HCT116 (cell line): ENCODE measurements around the gene IRX6. TPM values are rescaled to one million over a fixed set of nuclear protein-coding genes. Genes with fewer than 3 reads are reported as not detected.

ENCODE experiments used
- ATAC-seq: fragments of 200-7000 bp; cut with Tn5 transposase; 2 replicates; pipeline ENCODE4 v1.9.1; 2020; ENCODE audit warnings: mild to moderate bottlenecking, moderate library complexity
- BruUV-seq: library from RNA; stranded (reverse); fragments of 400-500 nt; replicated peaks from 2 replicates; lab custom pipeline; 2021; lab: Mats Ljungman, UMichigan
- CTCF ChIA-PET: fragments of 300-600 bp; sonication (Branson Sonifier 250); formaldehyde crosslinking; loops from one replicate; lab custom pipeline; 2021; ENCODE audit warnings: antibody characterized with exemption; lab: Charles Lee
- POLR2A ChIA-PET: fragments of 300-600, 350-600 bp; sonication (Branson Sonifier 250); formaldehyde crosslinking; loops from one replicate; lab custom pipeline; 2021; ENCODE audit warnings: antibody characterized with exemption; lab: Charles Lee
- RAD21 ChIA-PET, 2 experiments: fragments of 300-600 bp; sonication (Branson Sonifier 250); formaldehyde crosslinking; loops; one replicate each; lab custom pipeline; 2023; ENCODE audit warnings: low total read pairs in 2 of 2; ENCODE audit not compliant: uncharacterized antibody in 2 of 2, unreplicated experiment in 2 of 2, low non-redundant PET in 1 of 2; lab: Charles Lee
- DNase-seq: peaks from one replicate; pipeline ENCODE4 v3.0.0-alpha.2; 2010; ENCODE audit warnings: low read depth, low spot score
- H2AFZ ChIP-seq: fragments of 200-600 bp; shearing (Covaris generic), sonication (generic); 2 replicates; pipeline ENCODE4 v1.6.1; 2017; ENCODE audit warnings: low read depth, mixed run types, mixed read lengths, antibody characterized with exemption, low read length; ENCODE audit not compliant: poor library complexity, severe bottlenecking
- H3K27ac ChIP-seq: 2 replicates; pipeline ENCODE4 v1.5.1; 2012; ENCODE audit warnings: low read depth, low read length
- H3K27me3 ChIP-seq: fragments of 200-600 bp; sonication (generic); 2 replicates; pipeline ENCODE4 v1.6.1; 2016; ENCODE audit warnings: mixed run types, low read length, mixed read lengths; ENCODE audit not compliant: insufficient read depth
- H3K36me3 ChIP-seq, 2 experiments: fragments of 200-500 bp in 1 of 2; fragments of 200-600 bp in 1 of 2; sonication (Bioruptor generic) in 1 of 2; sonication (generic) in 1 of 2; 2 replicates each; pipeline versions ENCODE4 v1.5.1 to v1.6.1; 2014 to 2016; ENCODE audit warnings: low read length in 2 of 2, inconsistent platforms in 1 of 2, mixed read lengths in 1 of 2, mixed run types in 1 of 2; ENCODE audit not compliant: insufficient read depth in 2 of 2, control insufficient read depth in 1 of 2
- H3K4me1 ChIP-seq, 2 experiments: fragments of 200-600 bp in 1 of 2; sonication (generic) in 1 of 2; 2 replicates each; pipeline versions ENCODE4 v1.5.1 to v1.6.1; 2012 to 2017; ENCODE audit warnings: low read length in 2 of 2, inconsistent platforms in 1 of 2, mild to moderate bottlenecking in 1 of 2, mixed read lengths in 1 of 2, mixed run types in 1 of 2, moderate library complexity in 1 of 2; ENCODE audit not compliant: insufficient read depth in 2 of 2, control insufficient read depth in 1 of 2
- H3K4me2 ChIP-seq: fragments of 200-600 bp; sonication (generic); 2 replicates; pipeline ENCODE4 v1.6.1; 2017; ENCODE audit warnings: mixed run types, low read length, mixed read lengths
- H3K4me3 ChIP-seq, 2 experiments: fragments of 200-600 bp in 1 of 2; sonication (generic) in 1 of 2; replicated peaks in 1 of 2; 2 replicates each; pipeline ENCODE4 v1.5.1; 2011 to 2016; ENCODE audit warnings: low read length in 2 of 2, control low read depth in 1 of 2, low read depth in 1 of 2, mild to moderate bottlenecking in 1 of 2, mixed read lengths in 1 of 2, mixed run types in 1 of 2
- H3K79me2 ChIP-seq: fragments of 200-600 bp; sonication (generic); 2 replicates; pipeline ENCODE4 v1.6.1; 2017; ENCODE audit warnings: mild to moderate bottlenecking, mixed run types, low read length, moderate library complexity, mixed read lengths; ENCODE audit not compliant: insufficient read depth
- H3K9ac ChIP-seq: fragments of 200-600 bp; sonication (generic); 2 replicates; pipeline ENCODE4 v1.6.1; 2016; ENCODE audit warnings: low read length, mixed read lengths
- H3K9me2 ChIP-seq: fragments of 200-600 bp; sonication (generic), shearing (Covaris generic); 2 replicates; pipeline ENCODE4 v1.6.1; 2017; ENCODE audit warnings: mixed run types, mild to moderate bottlenecking, moderate library complexity; ENCODE audit not compliant: insufficient read depth
- H3K9me3 ChIP-seq, 2 experiments: fragments of 200-500 bp in 1 of 2; fragments of 200-600 bp in 1 of 2; sonication (Bioruptor generic) in 1 of 2; sonication (generic) in 1 of 2; 2 replicates each; pipeline ENCODE4 v1.6.1; 2014 to 2017; ENCODE audit warnings: low read length in 2 of 2, mixed read lengths in 2 of 2, inconsistent platforms in 1 of 2, low read depth in 1 of 2, mild to moderate bottlenecking in 1 of 2, mixed run types in 1 of 2, moderate library complexity in 1 of 2; ENCODE audit not compliant: control insufficient read depth in 1 of 2, insufficient read depth in 1 of 2
- H4K20me1 ChIP-seq: fragments of 200-600 bp; sonication (generic), shearing (Covaris generic); 2 replicates; pipeline ENCODE4 v1.6.1; 2017; ENCODE audit warnings: mixed run types, mild to moderate bottlenecking, moderate library complexity; ENCODE audit not compliant: insufficient read depth
- ELF1 ChIP-seq: IDR thresholded peaks from 2 replicates; pipeline ENCODE4 v1.6.1; 2012; ENCODE audit warnings: low read depth, borderline replicate concordance
- EZH2phosphoT487 ChIP-seq: fragments of 200-600 bp; IDR thresholded peaks from 2 replicates; pipeline ENCODE4 v1.6.1; 2018; ENCODE audit warnings: antibody characterized with exemption, borderline replicate concordance
- JUND ChIP-seq: IDR thresholded peaks from 2 replicates; pipeline ENCODE4 v1.6.1; 2012
- POLR2AphosphoS5 ChIP-seq: IDR thresholded peaks from 2 replicates; pipeline ENCODE4 v1.6.1; 2011; ENCODE audit warnings: mild to moderate bottlenecking, low read depth, low read length, moderate library complexity
- SIN3A ChIP-seq: IDR thresholded peaks from 2 replicates; pipeline ENCODE4 v1.6.1; 2012; ENCODE audit warnings: low read depth
- SRF ChIP-seq: IDR thresholded peaks from 2 replicates; pipeline ENCODE4 v1.6.1; 2012; ENCODE audit warnings: low read depth
- YY1 ChIP-seq: IDR thresholded peaks from 2 replicates; pipeline ENCODE4 v1.6.1; 2011; ENCODE audit warnings: low read length, low read depth, moderate library complexity, mild to moderate bottlenecking; ENCODE audit not compliant: insufficient replicate concordance; ENCODE audit errors: extremely low read depth
- ZNF274 ChIP-seq: fragments of 200-500 bp; sonication (Bioruptor generic); IDR thresholded peaks from 2 replicates; pipeline ENCODE4 v1.6.1; 2014; ENCODE audit warnings: mild to moderate bottlenecking, low read depth, low read length, inconsistent platforms
- intact Hi-C: fragments of 100-400 bp; cut with micrococcal nuclease; formaldehyde crosslinking; loops from 2 replicates; pipeline ENCODE4 v1.10.0; 2022
- total RNA-seq: library from RNA; stranded (reverse); gene quantifications from one replicate; pipeline ENCODE4 v1.2.1, GENCODE V29; 2021; ENCODE audit not compliant: unreplicated experiment
- TF ChIP-seq, protein P1 (sequence below), 3 experiments: fragments of 200-600 bp in 1 of 3; sonication (generic) in 1 of 3; IDR thresholded peaks in 2 of 3; conservative IDR thresholded peaks in 1 of 3; 2 replicates each; pipeline ENCODE4 v1.5.1; 2012 to 2017; ENCODE audit warnings: low read depth in 2 of 3, low read length in 2 of 3, antibody characterized with exemption in 1 of 3, borderline replicate concordance in 1 of 3, control low read depth in 1 of 3, mild to moderate bottlenecking in 1 of 3, mixed read lengths in 1 of 3, mixed run types in 1 of 3, moderate library complexity in 1 of 3; ENCODE audit not compliant: insufficient read depth in 1 of 3

IRX6 gene
- total RNA-seq, 1 experiment from 2014 or later: not detected

- Histone ChIP-seq H3K9ac (no peak overlapping the region), H3K4me2 (no peak overlapping the region), H3K27me3 (peaks cover 3% of the 10 kb centered on the region; the same call in 1 of the 2 replicates), H2AFZ (no peak overlapping the region), H3K4me3 (no peak overlapping the region), H3K36me3 (no peaks in the 10 kb centered on the region), H3K9me3 (no peaks in the 10 kb centered on the region), H3K27ac (no peak overlapping the region), H3K79me2 (no peaks in the 10 kb centered on the region), H3K4me1 (no peaks in the 10 kb centered on the region), H3K9me2 (no peaks in the 10 kb centered on the region)
- DNase-seq (no peak), ATAC-seq (no peak)
- no TSS peak for BruUV-seq
- ChIA-PET POLR2A (no interaction called here), CTCF (no interaction called here), RAD21 (no interaction called here)
- intact Hi-C loops: no loop called here
- TF ChIP-seq JUND: no peak
- no peak for TF ChIP-seq EZH2phosphoT487
- TF ChIP-seq, protein P1, sequence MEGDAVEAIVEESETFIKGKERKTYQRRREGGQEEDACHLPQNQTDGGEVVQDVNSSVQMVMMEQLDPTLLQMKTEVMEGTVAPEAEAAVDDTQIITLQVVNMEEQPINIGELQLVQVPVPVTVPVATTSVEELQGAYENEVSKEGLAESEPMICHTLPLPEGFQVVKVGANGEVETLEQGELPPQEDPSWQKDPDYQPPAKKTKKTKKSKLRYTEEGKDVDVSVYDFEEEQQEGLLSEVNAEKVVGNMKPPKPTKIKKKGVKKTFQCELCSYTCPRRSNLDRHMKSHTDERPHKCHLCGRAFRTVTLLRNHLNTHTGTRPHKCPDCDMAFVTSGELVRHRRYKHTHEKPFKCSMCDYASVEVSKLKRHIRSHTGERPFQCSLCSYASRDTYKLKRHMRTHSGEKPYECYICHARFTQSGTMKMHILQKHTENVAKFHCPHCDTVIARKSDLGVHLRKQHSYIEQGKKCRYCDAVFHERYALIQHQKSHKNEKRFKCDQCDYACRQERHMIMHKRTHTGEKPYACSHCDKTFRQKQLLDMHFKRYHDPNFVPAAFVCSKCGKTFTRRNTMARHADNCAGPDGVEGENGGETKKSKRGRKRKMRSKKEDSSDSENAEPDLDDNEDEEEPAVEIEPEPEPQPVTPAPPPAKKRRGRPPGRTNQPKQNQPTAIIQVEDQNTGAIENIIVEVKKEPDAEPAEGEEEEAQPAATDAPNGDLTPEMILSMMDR (IDR thresholded peaks at IDR 0.05 in 2 of 3, conservative IDR thresholded peaks at IDR 0.05 in 1 of 3; ENCODE audit: borderline replicate concordance in 1 of 3, insufficient read depth in 1 of 3, low read depth in 2 of 3, low read length in 2 of 3): no peak
- TF ChIP-seq, all 23 proteins: peak for 0
- no peaks in the 10 kb centered on the region for H4K20me1 ChIP-seq
These were observed 48.8 kb upstream of the IRX6 start for GRCh38 chr16:55275167-55275566.

DNA sequence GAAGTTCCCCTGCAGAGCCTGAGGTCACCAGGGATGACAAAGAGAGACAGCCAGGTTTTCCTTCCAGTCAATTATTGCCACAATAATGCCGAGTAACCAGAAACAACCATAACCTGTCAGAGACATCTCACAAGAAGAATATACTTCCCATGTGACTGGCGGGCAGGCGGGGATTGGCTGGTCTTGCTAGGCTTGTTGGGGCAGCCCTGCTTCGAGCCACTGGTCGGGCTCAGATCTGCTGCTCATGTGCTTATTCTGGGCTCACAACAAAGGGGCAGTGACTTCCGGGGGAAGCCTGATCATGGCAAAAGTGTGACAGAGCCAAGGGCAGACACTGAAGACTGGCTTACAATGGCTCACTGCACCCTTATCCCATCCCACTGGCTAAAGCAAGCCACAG lies 48.1 kb upstream of the IRX6 start:
- ChIA-PET CTCF (no interaction called here), POLR2A (no interaction called here), RAD21 (no interaction called here)
- no peak for DNase-seq
- H3K4me3 ChIP-seq: no peak overlapping the region
- no peak overlapping the region for H3K9ac ChIP-seq
- no peaks in the 10 kb centered on the region for H3K4me1 ChIP-seq
- no peak overlapping the region for H3K27ac ChIP-seq
- no peaks in the 10 kb centered on the region for H3K79me2 ChIP-seq
- intact Hi-C loops: no loop called here
- no peaks in the 10 kb centered on the region for H3K9me2 ChIP-seq
- ATAC-seq: no peak
- BruUV-seq: no TSS peak
- no peak overlapping the region for H2AFZ ChIP-seq
- H4K20me1 ChIP-seq: no peaks in the 10 kb centered on the region
- no peaks in the 10 kb centered on the region for H3K9me3 ChIP-seq
- peaks cover 8% of the 10 kb centered on the region; the same call in 1 of the 2 replicates for H3K27me3 ChIP-seq
- no peak overlapping the region for H3K4me2 ChIP-seq
- no peaks in the 10 kb centered on the region for H3K36me3 ChIP-seq
- TF ChIP-seq, protein P1 (IDR thresholded peaks at IDR 0.05 in 2 of 3, conservative IDR thresholded peaks at IDR 0.05 in 1 of 3; ENCODE audit: borderline replicate concordance in 1 of 3, insufficient read depth in 1 of 3, low read depth in 2 of 3, low read length in 2 of 3): no peak
- TF ChIP-seq POLR2AphosphoS5 (no peak), YY1 (no peak), ELF1 (no peak), ZNF274 (no peak), SIN3A (no peak), SRF (no peak)
